Activated CD4-positive, alpha-beta T cell treated with anti-CD3 and anti-CD28 coated beads for 1 hour (primary cell): Measurements from ENCODE around the gene ARHGAP5.

Experiments used
- DNase-seq: peaks from one replicate; pipeline ENCODE4 v3.0.0-alpha.2; 2020

ARHGAP5 gene

DNA sequence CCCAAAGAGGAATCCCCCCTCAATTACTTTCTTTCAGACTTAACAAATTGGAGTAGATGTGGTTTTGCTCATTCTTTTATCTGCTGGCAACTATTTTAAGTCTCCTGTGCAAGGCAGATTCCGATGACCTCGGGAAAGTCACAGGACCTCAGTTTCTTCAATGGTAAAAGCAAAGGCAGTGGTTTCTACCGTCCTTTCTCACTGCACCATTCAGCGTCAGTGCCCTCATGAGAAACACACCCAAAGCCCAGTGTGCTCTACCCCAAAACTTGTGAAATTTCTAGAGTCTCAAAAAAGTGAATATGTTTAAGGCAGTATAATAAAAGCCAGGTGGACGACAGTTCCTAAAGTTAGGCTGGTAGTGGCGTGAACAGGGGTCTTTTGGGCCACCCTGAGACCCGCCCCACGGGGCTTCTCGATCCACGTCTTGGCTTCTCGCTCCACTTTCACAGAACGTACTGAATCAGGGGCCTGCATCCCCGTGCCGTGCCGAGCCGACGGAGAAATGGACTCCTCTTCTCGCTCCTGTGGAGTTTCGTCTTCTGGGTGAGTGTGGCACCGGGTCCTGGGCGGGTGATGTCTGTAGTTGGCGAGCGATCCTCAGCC, 1.3 kb upstream of the ARHGAP5 start:
- no peak for DNase-seq

DNA sequence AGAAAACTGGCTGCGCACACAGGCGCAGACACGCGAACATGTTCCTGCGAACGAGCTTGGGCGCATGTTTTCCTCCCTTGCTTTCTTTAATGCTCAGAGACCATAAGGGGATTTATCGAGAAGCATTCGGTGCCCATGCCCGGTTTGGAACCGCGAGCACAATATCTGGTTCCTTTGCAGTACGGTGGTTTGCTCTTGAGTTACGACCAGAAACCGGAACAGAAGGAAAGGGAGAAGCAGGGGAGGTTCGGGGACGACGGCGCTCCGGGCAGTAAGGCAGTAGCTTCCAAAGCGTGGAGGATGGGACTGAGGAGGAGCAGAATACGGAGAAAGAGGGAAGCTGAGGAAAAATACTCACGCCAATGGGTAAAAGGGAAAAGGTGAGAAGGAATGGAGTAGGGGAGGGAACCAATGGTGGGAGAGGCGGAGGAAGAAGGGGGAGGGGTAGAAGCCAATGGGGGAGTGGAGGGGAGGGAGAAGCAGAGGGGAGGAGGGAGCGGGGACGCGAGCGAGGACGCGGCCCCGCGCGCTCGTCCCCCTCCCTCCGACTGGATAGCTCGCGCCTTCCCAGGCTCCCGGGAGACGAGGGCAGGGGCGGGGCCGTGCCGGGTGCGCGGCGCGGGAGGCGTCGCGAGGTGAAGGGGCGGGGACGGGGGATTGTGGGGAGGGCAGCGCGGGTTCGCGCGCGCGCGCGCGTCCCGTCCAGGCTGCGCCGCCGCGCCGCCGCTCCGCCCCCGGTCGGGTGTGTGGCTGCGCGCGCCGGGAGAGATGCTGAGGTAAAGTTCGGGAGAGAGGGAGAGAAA, 625 bp upstream of the ARHGAP5 start:
- peak; percentile 65 for DNase-seq

DNA sequence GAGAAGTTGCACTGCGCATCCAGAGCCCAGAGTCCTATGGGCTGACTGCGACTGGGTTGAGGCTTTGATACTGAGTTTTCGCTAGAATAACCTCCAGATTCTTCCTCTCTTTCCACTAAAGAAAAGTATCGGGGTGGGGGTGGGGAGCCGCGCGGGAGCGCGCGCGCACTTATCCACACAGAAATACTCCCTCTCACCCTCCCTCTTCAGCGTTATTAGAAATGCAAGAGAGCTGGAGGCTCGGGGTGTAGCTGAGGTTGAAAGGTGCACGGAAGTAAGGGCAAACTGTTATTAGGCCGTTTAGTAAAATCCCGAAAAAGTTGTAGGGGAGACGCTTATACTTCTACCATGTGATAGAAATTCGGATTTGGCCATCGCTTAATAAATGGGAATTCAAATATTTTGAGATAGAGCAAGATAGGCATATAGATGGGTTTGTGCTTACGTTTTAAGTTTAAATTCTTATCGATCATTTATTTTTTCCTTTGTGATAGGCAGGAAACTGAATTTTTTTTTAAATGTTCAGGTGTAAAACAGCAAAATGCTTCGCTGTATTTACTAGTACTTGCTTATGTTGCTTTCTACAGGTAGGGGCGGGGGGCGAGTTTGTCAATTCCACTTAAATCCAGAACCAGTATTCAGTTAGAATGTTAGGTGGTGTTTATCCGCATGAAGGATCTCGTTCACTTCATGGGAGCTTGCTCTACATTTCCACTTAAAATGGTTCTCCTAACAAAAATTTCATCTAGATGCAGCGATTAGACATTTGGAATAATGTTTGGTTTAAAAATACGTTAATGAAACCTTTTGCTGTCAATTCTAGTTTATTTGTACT, 1.1 kb downstream of the ARHGAP5 start:
- DNase-seq = no peak

DNA sequence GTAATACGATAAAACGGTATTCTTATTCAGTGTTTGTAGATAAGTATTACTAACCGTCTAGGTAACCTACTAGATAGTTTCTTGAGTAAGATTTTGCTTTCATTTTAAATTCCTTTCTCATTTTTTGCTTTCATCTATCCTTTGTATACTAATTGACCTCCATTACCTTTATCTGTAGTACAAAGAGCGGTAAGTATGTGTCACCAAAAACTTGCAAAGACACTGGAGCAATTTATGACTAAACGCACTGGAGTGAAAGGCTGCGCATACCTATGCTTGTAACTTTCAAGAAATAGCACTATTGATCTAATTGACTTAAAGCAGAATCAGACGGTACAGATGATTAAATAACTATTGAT, 1.7 kb downstream of the ARHGAP5 start:
- DNase-seq = no peak

DNA sequence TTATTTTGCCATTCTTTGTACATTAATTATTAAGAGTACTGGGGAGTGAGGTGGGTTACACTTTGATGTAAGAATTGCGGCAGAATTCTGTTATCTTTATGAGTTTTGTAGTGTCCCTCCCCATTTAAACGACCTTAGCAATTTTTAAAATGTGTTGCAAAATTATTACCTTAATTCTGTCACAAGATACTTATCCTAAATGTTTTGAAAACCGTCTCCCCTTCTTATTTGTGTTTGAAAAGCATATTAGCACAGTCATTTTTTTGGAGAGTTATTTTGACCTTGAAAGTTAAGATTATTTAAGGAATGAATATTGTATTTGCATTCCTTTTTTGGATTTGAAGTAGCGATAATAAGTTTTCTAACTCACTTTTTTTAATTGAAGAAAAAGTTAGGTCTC, 2.2 kb downstream of the ARHGAP5 start:
- DNase-seq = no peak

DNA sequence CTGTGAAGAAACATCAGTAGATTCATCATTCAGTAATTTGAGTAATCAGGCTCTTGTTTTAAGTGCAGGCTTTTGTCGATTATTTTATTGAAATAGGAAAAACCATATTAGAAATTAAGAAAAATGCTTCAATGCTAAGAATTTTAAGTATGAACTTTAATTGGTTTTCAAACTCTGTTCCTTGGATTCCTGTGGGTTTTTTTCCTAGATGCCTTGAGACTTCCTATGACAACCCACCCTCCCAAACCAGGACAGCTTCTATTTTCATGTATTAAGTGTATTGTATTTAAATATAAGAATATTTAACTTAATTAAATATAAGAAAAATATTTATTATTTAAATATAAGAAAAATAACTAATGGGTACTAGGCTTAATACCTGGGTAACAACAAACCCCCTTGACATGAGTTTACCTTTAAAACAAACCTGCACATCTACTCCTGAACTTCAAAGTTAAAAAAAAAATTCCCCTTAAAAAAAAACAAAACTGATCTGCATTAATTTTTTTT, 3.0 kb downstream of the ARHGAP5 start:
- no peak for DNase-seq

DNA sequence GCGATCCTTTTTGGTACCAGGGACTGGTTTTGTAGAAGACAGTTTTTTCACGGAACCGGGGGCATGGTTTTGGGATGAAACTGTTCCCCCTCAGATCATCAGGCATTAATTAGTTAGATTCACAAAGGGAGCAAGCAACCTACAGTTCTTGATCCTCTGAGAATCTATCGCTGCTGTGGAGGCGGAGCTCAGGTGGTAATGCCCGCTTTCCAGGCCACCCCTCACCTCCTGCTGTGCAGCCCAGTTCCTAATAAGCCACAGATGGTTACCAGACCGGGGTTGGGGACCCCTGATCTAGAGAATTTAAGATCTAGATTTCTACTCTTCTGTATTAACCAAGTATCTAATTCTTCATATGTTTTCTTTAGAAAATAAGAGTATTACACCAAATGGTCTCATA, 4.8 kb downstream of the ARHGAP5 start:
- DNase-seq = no peak

DNA sequence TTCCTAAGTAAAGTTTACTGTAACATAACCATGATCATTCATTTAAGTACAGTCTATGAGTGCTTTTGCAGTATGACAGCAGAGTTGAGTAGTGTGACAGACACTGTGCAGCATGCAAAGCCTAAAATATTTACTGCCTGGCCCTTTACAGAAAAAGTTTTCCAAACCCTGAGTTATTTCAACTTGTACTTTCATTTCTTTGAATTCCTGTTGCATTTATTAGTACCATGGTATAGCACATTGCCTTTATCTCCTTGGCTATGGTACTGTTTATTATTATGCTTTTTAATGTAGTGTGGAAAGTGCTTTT, 6.2 kb downstream of the ARHGAP5 start:
- DNase-seq = no peak

DNA sequence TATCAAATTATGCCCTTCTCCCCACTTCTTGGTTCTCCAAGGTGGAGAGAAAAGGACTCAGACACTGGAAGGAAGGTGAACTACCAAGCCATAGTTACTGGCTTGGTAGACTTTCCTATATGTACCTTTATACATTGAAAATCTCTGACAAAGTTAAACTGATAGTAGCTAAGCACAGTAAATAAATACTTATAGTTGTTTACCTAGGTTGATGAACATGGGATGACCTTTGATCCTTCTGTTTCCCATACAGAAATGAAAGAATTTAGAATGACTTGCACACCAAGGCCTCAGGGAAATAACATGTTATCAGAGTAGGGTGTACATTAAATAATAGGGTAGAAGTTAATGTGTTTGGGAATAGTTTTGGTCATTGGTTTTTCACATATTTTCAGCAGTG, 6.7 kb downstream of the ARHGAP5 start:
- DNase-seq = no peak

DNA sequence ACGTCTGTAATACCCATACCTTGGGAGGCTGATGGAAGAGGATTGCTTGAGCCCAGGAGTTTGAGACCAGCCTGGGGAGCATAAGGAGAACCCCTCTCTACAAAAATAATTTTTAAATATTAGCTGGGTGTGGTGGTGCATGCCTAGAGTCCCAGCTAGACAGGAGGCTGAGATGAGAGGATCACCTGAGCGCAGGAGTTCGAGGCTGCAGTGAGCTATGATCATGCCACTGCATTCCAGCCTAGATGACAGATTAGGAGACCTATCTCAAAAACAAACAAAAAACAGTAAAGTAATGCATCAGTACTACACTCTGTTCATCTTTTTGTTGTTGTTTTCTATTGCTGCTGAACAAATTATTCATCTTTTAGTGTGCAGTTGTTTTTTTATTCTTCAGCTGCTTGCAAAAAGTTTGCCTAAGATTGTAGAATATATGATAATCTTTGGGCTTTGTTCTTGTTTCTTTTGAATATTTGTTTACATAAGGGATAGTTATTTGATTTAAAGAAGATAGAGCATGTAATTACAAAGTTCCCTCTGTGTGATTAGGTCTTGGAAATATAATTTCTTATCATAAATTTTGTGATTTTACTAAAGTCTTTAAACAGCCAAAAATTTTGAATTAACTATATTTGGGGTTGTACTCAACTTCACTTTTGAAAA, 8.2 kb downstream of the ARHGAP5 start:
- DNase-seq = no peak

DNA sequence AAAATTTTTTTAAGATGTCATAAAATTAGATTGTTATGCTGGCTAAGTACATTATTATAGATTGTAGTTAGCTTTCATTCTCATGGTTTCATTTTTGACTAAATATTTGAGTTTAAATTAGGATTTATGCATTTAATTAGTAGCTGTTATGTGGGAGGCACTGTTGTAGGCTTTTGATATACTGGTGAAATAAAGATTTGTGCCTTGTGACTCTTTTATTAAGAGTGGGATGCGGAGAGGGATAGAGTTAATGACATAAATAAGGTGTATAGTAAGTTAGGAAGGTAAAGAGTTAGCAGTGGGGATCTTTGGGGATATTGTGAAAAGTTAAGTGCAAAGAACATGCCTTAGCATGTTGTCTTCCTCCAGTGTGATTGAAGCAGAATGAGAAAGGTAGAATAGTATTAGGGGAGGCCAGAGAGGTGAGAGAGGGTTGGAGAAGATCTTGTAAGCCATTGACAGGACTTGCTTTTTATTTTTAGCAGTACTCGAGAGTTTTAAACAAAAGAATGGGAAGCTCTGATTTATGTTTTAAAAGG, 8.8 kb downstream of the ARHGAP5 start:
- DNase-seq = no peak

DNA sequence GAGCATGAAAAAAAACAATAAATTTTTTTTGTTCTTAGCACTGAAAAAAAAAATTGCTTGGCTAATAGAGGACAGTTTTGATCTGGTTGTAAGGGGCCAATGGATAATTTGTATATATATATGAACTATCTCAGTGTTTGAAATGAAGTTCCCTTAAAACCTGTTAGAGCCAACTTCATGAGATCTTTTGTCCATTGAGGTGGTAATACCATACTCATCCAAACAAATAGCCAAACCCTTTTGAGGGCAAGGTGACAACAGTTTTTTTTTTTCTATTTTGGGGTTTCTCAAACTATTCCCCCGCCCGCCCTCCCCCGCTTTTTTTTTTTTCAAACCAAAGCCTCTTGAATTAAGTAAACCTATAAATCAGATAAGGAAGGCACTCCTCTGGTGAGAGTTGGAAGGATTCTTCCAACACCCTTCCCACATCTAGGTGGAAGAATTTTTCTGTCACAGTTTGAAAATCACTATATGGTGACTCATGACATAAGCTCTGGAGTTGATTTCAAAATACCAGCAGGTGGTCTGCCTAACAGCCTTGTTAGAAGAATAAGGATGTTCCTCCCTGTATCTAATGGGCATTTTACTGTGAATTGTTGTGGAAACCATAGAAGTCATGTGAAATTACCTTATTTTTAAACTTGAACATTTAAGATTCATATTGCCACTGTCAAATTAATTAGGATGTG, 10.2 kb downstream of the ARHGAP5 start:
- DNase-seq = no peak

DNA sequence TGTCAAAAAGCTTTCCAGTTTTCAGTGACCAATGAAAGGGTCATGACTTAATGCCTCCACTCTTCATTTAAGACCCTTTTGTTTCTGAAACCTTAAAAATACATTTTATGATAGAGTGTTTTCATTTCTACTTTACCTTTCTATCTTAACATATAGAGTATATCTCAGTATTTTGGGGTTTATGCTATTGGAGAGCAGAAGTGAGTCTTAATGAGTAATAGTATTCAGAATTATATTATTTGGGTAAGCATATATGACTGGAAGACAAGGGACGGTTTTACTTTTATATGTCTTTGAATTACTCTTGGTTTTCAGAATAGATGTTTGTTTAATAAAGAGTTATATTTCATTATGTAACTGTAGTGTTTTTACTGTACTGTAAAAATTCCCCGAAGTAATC, 10.8 kb downstream of the ARHGAP5 start:
- DNase-seq = no peak

DNA sequence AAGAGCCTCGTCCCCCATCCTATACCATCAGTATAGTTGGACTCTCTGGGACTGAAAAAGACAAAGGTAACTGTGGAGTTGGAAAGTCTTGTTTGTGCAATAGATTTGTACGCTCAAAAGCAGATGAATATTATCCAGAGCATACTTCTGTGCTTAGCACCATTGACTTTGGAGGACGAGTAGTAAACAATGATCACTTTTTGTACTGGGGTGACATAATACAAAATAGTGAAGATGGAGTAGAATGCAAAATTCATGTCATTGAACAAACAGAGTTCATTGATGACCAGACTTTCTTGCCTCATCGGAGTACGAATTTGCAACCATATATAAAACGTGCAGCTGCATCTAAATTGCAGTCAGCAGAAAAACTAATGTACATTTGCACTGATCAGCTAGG, 13.6 kb downstream of the ARHGAP5 start:
- DNase-seq = no peak

DNA sequence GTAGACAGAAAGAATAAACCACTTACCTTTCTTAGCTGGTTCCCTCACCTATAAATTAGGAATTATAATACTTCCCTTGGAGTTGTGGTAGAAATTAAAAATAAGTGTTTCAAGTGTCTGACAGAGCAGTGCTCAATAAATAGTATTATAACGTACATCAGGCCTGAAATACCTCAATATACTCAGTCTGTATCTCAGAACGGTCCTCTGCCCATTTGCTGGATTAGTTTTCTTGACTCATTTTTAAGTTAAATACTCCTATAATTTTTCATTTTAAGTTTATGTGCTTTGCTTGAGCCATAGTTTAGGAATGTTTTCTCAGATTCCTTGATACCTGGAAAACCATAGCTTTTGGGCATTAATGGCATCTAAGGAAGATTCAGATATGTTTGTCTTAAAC, 22.4 kb downstream of the ARHGAP5 start:
- DNase-seq = no peak

DNA sequence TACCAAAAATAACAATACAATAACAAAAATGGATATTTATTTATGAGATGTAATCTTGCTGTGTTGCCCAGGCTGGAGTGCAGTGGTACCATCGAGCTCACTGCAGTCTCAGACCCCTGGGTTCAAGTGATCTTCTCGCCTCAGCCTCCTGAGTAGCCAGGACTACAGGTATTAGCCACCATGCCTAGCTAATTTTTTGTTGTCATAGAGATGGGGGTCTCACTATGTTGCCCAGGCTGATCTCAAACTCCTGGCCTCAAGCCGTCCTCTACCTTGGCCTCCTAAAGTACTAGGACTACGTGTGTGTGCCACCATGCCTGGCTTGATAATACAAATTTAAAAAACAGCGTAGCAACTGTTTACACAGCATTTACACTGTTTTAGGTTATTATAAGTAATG, 23.1 kb downstream of the ARHGAP5 start:
- DNase-seq = no peak

DNA sequence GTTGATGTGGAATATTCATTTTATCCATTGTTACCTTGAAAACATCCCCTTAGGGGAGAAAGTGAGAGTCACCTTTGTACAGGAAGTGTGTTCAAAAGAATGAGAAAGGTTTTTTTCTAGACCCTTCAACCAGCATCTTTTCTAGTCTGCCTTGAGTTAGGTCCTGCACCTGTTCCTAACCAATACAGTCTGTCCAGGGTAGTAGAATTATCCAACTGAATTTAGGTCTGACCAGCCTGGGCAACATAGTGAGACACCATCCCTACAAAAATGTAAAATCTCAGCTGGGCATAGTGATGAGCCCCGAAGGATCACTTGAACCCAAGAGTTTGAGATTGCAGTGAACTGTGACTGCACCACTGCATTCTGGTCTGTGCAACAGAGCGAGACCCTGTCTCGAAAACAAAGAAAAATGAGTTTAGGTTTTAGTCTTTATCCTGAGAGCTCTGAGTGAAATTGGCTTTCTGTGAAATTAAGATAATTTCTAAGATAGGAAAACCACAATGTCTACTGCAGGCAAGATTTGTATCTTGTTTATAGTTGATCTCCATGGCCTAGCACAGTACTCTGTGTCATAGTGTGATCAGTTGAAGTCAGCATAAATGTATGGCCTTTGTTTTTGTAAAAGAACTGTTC, 25.2 kb downstream of the ARHGAP5 start:
- DNase-seq = no peak

DNA sequence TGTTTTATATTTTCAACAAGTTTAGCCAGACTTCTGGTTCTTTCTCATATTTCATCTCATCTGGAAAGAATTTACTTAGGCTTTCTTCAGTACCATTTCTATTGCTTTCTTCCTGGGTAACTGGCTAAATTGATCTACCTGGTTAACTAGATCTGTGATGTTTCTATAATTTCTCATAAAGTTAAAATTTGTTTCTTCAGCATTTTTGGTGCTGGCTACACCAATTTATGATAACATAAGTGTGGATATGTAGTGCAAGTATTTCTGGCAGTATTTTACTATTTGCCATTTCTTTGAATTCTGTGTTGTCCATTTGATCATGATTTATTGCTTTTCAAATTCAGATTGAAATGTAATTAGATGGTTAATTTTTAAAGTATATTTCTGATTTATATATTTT, 25.9 kb downstream of the ARHGAP5 start:
- DNase-seq = no peak

DNA sequence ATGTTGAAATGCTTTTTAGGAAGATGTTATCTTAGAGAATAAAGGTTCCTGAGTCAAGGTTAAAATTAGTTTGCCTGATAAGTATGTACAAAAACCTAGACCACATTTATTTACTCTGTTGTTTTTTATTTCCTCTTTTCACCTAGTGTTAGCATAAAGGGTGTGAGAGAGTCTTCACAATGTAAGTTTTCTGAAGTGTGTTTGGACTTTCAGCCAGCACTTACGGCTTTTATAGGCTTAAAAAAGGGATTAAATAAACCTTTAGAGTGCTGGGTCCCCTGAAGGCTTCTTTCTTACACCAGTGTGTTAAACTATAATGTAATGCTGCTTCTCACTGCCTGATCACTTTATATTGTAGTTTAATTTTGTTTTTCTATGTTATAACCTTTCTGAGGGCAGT, 27.2 kb downstream of the ARHGAP5 start:
- DNase-seq = no peak

DNA sequence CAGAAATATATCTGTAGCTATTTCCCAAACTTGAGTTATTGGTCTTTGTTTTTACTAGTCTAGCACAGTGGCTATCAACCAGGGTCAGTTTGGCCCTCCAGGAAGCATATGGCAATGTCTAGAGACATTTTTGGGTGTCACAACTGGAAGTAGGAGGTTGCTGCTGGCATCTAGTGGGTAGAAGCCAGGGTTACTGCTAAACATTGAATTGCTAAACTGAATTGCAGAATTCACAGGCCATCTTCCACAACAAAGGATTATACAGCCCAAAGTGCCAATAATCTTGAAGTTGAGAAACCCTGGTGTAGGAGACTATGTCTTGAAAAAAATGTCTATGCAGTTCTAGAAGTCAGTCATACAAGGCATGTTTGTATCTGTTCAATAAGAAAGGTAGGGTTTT, 27.7 kb downstream of the ARHGAP5 start:
- DNase-seq = no peak

DNA sequence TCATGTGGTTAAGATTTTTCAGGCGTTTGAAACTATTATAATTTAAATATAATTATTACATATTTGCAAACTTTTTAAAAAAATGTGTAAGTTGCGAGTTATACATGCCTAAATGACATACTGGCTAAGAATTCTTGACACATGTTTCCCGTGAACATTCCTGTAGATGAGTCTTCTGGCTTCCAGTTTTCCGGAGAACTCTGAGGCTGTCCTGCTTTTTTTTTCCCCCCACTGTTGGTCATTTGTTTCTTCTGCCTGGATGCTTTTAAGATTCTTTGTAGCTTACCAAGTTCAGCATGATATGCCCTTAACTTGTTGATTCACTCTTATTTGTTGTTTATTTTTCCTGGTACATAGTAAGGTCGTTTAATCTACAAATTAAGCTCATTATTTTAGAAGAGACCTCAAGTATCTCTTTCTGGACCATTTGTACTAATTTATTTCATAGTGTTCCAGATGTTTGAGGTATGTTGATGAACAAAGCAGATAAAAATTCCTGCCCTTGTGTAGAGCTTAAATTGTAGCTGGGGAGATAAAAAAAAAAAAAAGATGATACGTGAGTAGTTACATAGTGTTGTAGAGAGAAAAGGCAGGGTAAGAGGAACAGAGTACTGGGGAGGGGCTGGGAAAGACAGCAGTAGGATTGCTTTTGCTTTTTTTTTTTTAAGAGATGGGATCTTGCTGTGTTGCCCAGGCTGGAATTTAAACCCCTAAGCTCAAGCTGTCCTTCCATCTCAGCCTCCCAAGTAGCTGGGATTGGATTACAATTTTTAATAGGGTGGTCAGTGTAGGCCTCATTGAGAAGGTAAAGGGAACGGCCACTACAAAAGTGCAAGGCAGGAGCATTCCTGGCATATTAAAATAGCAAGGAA, 32.8 kb downstream of the ARHGAP5 start:
- no peak for DNase-seq
